ENCODE data around the gene SIGLECL1.

- TF ChIP-seq CTCF (IDR thresholded peaks at IDR 0.05) (peak in 1 of 4 experiments; percentile 25), POLR2A (IDR thresholded peaks at IDR 0.05) (no peak)
These were observed 8.7 kb downstream of the SIGLECL1 start for GRCh38 chr19:51259348-51260245.

Measured in gastroesophageal sphincter (tissue), 3 donors.